HG02840 (cell line): Measurements from ENCODE around the gene SPRYD3.
A peak's percentile ranks its signal among the peaks of the same experiment; 100 is the strongest.

ENCODE experiments used
- ATAC-seq: cut with Tn5 transposase; IDR thresholded peaks from one replicate; pipeline ENCODE4 v1.9.1; 2021; ENCODE audit warnings: mild to moderate bottlenecking, moderate library complexity, moderate number of reproducible peaks; ENCODE audit not compliant: unreplicated experiment, low FRiP score

SPRYD3 gene

GRCh38 chr12:53064613-53065436 lies 14.4 kb downstream of the SPRYD3 start:
- ATAC-seq = no peak

- no peak for ATAC-seq
Observed at GRCh38 chr12:53063708-53064612, 15.2 kb downstream of the SPRYD3 start.

GRCh38 chr12:53062977-53063707 lies 16.0 kb downstream of the SPRYD3 start:
- no peak for ATAC-seq

GRCh38 chr12:53062011-53062961 lies 16.9 kb downstream of the SPRYD3 start:
- ATAC-seq = no peak

GRCh38 chr12:53061404-53062010 lies 17.7 kb downstream of the SPRYD3 start:
- ATAC-seq = no peak

GRCh38 chr12:53060721-53061276 lies 18.4 kb downstream of the SPRYD3 start:
- no peak for ATAC-seq

- ATAC-seq = no peak
Observed at GRCh38 chr12:53060064-53060720, 19.0 kb downstream of the SPRYD3 start.

GRCh38 chr12:53059434-53060063 lies 19.6 kb downstream of the SPRYD3 start:
- ATAC-seq = no peak

- ATAC-seq = no peak
Observed at GRCh38 chr12:53058674-53059433, 20.3 kb downstream of the SPRYD3 start.

- no peak for ATAC-seq
Observed at GRCh38 chr12:53057816-53058500, 21.2 kb downstream of the SPRYD3 start.

GRCh38 chr12:53056901-53057300 lies 22.3 kb downstream of the SPRYD3 start:
- ATAC-seq = no peak

- ATAC-seq = no peak
Observed at GRCh38 chr12:53056296-53056695, 22.9 kb downstream of the SPRYD3 start.

GRCh38 chr12:53055471-53056266 lies 23.5 kb downstream of the SPRYD3 start:
- ATAC-seq = no peak

- ATAC-seq = peak; percentile 81
Observed at GRCh38 chr12:53054112-53054878, 24.9 kb downstream of the SPRYD3 start.
